ENCODE measurements around the gene ERC2. TPM values are rescaled to one million over a fixed set of nuclear protein-coding genes. Genes with fewer than 3 reads are reported as not detected.

ERC2 gene
- total and polyA plus RNA-seq, 2 of the 8 experiments (the other 6 are each of a cell fraction or from before 2014, with no cell fraction given), result 16.4 to 22.8 TPM

- no peak for TF ChIP-seq KDM1A (IDR thresholded peaks at IDR 0.05; ENCODE audit: borderline replicate concordance, low read length)
- no peak for TF ChIP-seq KDM4A (IDR thresholded peaks at IDR 0.05; ENCODE audit: low read depth, low read length, severe bottlenecking)
- no peak for TF ChIP-seq TBP (IDR thresholded peaks at IDR 0.05; ENCODE audit: low read depth, low read length)
- no peak for TF ChIP-seq ASH2L (IDR thresholded peaks at IDR 0.05; ENCODE audit: low read length)
- TF ChIP-seq RAD21 (IDR thresholded peaks at IDR 0.05 in 1 of 2, conservative IDR thresholded peaks at IDR 0.05 in 1 of 2; ENCODE audit: low read depth in 2 of 2, low read length in 2 of 2), result no peak
Observed at GRCh38 chr3:55805169-55805568, 663.1 kb downstream of the ERC2 start (continued).

Measured in H1 (cell line).